ENCODE measurements around the gene PPP1R3C. TPM values are rescaled to one million over a fixed set of nuclear protein-coding genes. Genes with fewer than 3 reads are reported as not detected.

PPP1R3C gene
- total and polyA plus RNA-seq, 7 donors: 38.5 to 359 (median 111) TPM

GRCh38 chr10:91662993-91663392 is 30.1 kb upstream of the PPP1R3C start:
- H3K4me1 ChIP-seq: no peaks in the 10 kb centered on the region
- intact Hi-C loops (cut with DNase I): no loop called here
- DNase-seq (no peak), ATAC-seq (no peak)
- H3K9me3 ChIP-seq: no peaks in the 10 kb centered on the region
- 83 to 86% (median 85%) methylated on average over 1 of the region's 1 CpG for WGBS, 3 donors
- H3K27me3 ChIP-seq (ENCODE audit: insufficient read depth in 3 of 3, low read length in 2 of 3): no peaks in the 10 kb centered on the region
- no peaks in the 10 kb centered on the region for H3K36me3 ChIP-seq (ENCODE audit: insufficient read depth in 1 of 2, low read depth in 1 of 2)
- no peak for TF ChIP-seq CTCF (IDR thresholded peaks at IDR 0.05)
- no peak overlapping the region for H3K4me3 ChIP-seq
- no peak overlapping the region for H3K27ac ChIP-seq

GRCh38 chr10:91653219-91653870 is 20.5 kb upstream of the PPP1R3C start:
- ATAC-seq (no peak), DNase-seq (no peak)
- WGBS, 3 donors: 72 to 76% (median 72%) methylated on average over 6 of the region's 6 CpGs
- no peak for TF ChIP-seq CTCF (IDR thresholded peaks at IDR 0.05)
- no peaks in the 10 kb centered on the region for H3K27me3 ChIP-seq (ENCODE audit: insufficient read depth in 3 of 3, low read length in 2 of 3)
- H3K36me3 ChIP-seq (ENCODE audit: insufficient read depth in 1 of 2, low read depth in 1 of 2): no peaks in the 10 kb centered on the region
- no peaks in the 10 kb centered on the region for H3K4me1 ChIP-seq
- H3K9me3 ChIP-seq: no peaks in the 10 kb centered on the region
- intact Hi-C loops (cut with DNase I): no loop called here
- H3K27ac ChIP-seq: no peak overlapping the region
- H3K4me3 ChIP-seq: no peak overlapping the region

- 82 to 83% (median 83%) methylated on average over 6 of the region's 6 CpGs for WGBS, 3 donors
- Histone ChIP-seq H3K4me1 (no peaks in the 10 kb centered on the region), H3K36me3 (ENCODE audit: insufficient read depth in 1 of 2, low read depth in 1 of 2) (no peaks in the 10 kb centered on the region), H3K9me3 (no peaks in the 10 kb centered on the region), H3K27ac (no peak overlapping the region), H3K4me3 (no peak overlapping the region), H3K27me3 (ENCODE audit: insufficient read depth in 3 of 3, low read length in 2 of 3) (no peaks in the 10 kb centered on the region)
- ATAC-seq (no peak), DNase-seq (no peak)
- intact Hi-C loops (cut with DNase I): no loop called here
- no peak for TF ChIP-seq CTCF (IDR thresholded peaks at IDR 0.05)
Measured at GRCh38 chr10:91652364-91652763, 19.5 kb upstream of the PPP1R3C start.

- Histone ChIP-seq H3K27ac (no peak overlapping the region), H3K27me3 (ENCODE audit: insufficient read depth in 3 of 3, low read length in 2 of 3) (no peaks in the 10 kb centered on the region)
- no peak for TF ChIP-seq CTCF (IDR thresholded peaks at IDR 0.05)
Measured at GRCh38 chr10:91643700-91644099, 10.8 kb upstream of the PPP1R3C start.

More at GRCh38 chr10:91643700-91644099, 10.8 kb upstream of the PPP1R3C start:
- Histone ChIP-seq H3K36me3 (ENCODE audit: insufficient read depth in 1 of 2, low read depth in 1 of 2) (no peaks in the 10 kb centered on the region), H3K9me3 (no peaks in the 10 kb centered on the region), H3K4me1 (no peaks in the 10 kb centered on the region), H3K4me3 (no peak overlapping the region)
- no peak for DNase-seq
- ATAC-seq: no peak
- intact Hi-C loops (cut with DNase I): loop anchor here in 1 of 2 donors (10.0 kb wide), 1 partner anchor 51 kb away; no protein-coding TSS in a partner anchor
- WGBS, 3 donors: 77 to 80% (median 79%) methylated on average over 5 of the region's 5 CpGs

Data from psoas muscle (tissue), 8 donors.